Activated CD8-positive, alpha-beta memory T cell treated with anti-CD3 and anti-CD28 coated beads, Interleukin-2, amount 50 U/mL, for 24 hours (primary cell): Measurements from ENCODE around the gene KPRP.

Source experiments
- DNase-seq: peaks from one replicate; pipeline ENCODE4 v3.0.0-alpha.2; 2020; ENCODE audit errors: extremely low read depth

Gene KPRP, protein sequence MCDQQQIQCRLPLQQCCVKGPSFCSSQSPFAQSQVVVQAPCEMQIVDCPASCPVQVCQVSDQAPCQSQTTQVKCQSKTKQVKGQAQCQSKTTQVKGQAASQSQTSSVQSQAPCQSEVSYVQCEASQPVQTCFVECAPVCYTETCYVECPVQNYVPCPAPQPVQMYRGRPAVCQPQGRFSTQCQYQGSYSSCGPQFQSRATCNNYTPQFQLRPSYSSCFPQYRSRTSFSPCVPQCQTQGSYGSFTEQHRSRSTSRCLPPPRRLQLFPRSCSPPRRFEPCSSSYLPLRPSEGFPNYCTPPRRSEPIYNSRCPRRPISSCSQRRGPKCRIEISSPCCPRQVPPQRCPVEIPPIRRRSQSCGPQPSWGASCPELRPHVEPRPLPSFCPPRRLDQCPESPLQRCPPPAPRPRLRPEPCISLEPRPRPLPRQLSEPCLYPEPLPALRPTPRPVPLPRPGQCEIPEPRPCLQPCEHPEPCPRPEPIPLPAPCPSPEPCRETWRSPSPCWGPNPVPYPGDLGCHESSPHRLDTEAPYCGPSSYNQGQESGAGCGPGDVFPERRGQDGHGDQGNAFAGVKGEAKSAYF

DNA sequence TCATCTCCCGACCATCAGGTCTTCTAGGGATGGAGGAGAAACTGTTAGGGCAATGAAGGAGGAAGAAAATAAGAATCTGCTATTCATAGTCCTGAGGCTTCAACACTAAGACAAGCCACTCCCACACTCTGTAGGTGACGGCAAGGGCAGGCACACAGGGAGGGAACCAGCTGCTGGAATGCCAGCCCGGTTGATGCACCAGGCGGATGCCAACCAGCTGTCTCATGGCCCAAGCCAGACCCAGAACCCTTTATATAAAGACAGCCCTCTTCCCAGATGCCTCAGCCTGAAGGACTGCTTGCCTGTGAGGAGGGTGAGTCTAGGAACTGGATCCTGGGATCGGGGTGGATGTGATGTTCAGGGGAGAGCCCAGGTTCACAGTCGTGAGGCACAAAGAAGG is at the start of gene KPRP:
TSS of gene KPRP (plus strand) at position 279 of the 400 bp plus-strand sequence. CDS start 1,564 bp downstream, outside the sequence.
- no peak for DNase-seq

DNA sequence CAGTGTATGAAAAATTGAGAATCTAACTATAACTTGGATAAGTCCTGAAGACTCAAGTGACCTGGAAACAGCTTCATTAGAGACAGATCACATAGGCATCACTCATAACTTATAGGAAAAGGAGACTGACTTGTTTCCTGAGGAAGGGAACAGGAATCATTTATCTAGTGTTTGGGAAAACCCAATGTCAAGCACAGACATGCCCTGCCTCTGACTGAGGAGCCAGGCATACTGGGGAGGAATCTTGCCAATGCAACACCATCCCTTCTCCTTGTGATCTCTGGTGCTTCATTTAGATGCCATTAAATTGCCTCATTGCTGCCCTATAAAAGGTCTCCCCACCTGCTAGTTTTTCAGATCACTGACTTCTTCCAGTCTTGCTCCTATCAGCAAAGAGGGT is 39.6 kb upstream of the KPRP start:
- no peak for DNase-seq

- DNase-seq: no peak
These were observed 32.6 kb upstream of the KPRP start for GRCh38 chr1:152725261-152725660.

DNA sequence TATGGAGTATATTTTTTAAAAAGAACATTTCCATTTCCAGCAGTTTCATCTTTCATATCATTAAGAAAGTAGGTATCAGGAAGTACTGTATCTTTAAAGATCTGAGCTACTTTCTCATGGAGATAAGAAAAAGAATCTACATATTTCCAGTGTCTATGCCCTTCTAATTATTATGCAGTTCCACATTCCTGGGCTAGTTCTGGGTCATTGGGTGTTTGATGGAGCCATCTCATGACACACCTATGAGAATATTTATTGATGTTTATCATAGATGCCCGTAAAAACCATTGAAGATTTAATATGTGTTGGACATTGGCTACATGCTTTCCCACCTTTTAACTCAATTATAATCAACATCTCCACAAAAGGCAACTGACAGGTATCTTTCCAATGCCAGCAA is 28.8 kb upstream of the KPRP start:
- no peak for DNase-seq

DNA sequence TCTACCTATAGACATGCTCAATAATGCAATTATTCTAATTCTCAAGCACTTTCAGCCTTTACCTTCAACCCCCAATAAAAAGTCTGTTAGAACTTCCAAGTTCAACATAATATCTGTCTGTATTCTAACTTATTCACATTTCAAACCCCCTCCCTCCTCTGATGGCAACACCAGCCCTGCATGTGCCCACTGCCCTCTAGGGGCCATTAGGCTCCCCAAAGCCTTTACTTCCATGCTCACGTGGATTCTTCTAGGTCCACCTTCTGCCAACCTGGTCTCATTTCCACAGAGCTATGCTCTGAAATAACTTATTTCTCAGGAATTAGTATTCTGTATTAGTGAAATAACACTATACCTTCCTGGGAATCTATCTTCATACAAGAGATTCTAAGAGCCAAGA is 22.2 kb upstream of the KPRP start:
- no peak for DNase-seq

DNA sequence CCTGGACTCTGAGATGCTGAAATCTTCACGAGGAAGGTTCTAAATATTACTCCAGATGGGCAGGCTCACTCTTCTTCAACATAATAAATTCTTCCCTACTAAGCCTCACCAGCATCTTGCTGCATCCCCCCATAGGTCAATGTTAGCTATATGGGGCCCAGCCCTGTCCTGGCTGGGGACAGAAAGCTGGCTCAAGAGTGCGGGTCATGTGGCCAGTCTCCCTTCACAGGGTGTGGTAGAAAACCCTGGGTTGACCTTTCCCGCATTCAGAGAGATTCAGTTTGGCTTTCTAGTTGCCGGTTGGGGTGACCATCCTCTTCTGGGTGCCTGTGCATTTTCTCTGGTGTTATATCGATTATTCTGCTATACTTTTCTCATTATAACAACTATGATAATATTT is 19.8 kb upstream of the KPRP start:
- no peak for DNase-seq

DNA sequence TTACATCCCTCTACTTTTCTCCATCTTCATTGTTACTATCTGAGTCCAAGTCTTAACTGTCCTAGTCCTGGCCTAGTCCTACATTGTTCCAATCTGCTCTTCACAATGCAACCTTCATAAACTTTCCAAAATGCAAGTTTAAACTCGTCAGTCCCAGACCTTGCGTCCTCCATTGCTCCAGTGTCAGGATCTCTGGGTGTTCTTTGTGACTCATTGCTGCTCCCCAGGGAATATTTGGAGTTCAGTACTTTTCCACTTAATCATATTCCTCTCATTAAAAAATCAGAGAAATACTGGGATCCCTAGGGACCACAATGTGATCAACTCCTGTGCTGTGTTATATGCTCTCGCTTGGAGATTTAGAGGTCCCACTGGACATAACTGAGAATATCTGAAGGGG is 18.0 kb upstream of the KPRP start:
- DNase-seq: no peak

GRCh38 chr1:152741656-152742055 is 16.2 kb upstream of the KPRP start:
- no peak for DNase-seq

GRCh38 chr1:152743371-152744145 is 14.3 kb upstream of the KPRP start:
- DNase-seq: no peak

GRCh38 chr1:152745289-152745704 is 12.5 kb upstream of the KPRP start:
- DNase-seq: no peak

DNA sequence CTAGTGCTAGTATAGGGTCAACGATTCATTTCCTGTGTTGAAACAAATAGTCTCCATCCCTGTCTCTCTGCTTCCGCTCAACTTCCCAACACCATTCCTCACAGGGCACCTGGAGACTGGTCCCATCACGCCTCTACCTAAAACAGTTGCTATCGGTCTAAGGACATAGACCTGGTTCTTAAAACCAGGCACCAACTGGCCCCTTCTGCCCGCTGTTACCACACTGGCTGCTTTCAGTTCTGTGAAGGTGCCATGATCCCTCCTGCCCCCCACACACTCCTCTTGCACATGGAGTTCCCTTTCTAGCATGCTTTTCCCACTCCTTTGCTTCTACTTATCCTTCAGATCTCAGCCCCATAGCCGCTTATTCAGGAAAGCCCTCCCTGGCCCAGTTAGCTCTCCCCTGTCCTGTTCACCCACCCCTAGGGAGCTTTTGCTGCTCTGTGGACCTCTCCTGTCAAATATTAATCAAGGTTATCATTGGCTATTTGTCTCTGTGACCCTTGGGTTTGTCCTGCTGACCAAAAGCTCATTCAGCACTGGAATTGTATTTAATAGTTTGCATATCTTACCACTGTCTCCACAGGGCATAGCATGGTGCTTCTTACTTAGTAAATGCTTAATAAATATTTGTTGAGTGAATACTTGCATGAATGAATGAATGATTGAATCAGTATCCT is 11.9 kb upstream of the KPRP start:
- no peak for DNase-seq

- DNase-seq: no peak
These were observed 10.0 kb upstream of the KPRP start for GRCh38 chr1:152747831-152748230.

- no peak for DNase-seq
These were observed 5.6 kb upstream of the KPRP start for GRCh38 chr1:152752225-152752624.

GRCh38 chr1:152753586-152753985 is 4.2 kb upstream of the KPRP start:
- DNase-seq: no peak

DNA sequence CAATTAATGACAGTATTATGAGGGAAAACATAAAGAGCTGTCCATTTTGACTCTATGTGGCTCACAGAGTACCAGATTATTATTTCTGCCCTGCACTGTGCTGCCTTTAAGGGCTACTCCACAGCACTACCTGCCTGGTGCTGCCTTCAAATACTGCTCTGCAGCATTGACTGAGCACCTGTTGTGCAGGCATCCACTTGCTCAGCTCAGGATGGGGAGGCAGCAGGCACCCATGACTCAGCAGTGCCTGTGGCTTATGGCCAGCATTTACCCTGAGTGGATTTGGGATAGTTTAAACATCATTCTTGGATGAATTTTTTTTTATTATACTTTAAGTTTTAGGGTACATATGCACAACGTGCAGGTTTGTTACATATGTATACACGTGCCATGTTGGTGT is 953 bp upstream of the KPRP start:
- no peak for DNase-seq

DNA sequence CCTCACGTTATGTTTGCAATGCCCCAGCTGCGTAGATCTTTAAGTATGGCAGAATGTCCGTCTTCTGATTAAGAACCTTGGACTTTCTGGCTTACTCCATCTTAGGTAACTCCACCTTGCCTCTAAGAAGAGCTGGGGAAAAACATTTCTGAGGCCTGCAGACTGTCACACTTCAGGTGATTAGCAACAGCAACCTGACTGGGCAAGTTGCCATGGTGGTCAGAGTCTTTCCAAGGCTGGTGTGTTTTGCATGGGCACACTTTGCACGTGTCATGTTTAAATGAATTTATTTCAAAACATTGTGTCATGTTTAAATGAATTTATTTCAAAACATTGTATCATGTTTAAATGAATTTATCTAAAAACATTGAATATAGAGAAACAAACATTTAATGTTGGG is 811 bp downstream of the KPRP start:
- no peak for DNase-seq

DNA sequence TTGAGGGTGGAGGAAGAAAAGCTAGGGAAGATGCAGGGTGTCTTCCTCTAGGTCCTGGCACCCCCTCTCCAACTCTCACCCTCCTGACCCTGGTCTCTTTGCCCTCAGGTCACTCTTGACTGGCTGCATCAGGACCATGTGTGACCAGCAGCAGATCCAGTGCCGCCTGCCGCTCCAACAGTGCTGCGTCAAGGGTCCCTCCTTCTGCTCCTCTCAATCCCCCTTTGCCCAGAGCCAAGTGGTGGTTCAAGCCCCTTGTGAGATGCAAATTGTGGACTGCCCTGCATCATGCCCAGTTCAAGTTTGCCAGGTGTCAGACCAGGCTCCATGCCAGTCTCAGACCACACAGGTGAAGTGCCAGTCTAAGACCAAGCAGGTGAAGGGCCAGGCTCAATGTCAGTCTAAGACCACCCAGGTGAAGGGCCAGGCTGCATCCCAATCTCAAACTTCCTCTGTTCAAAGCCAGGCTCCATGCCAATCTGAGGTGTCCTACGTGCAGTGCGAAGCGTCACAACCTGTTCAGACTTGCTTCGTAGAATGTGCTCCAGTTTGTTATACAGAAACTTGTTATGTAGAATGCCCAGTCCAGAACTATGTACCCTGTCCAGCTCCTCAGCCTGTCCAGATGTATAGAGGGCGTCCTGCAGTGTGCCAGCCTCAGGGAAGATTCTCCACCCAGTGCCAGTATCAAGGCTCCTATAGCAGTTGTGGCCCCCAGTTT is 1.8 kb downstream of the KPRP start:
- DNase-seq: no peak

GRCh38 chr1:152760551-152761190 is 2.8 kb downstream of the KPRP start:
- no peak for DNase-seq

GRCh38 chr1:152761609-152762213 is 3.9 kb downstream of the KPRP start:
- DNase-seq: no peak

- DNase-seq: no peak
These were observed 11.2 kb downstream of the KPRP start for GRCh38 chr1:152768847-152769533.
